DMS153 treated with DMSO at 0.1 percent for 48 hours (cell line): Measurements from ENCODE around the gene CBFA2T2.
"Not testable (repeated sequence)": the region's sequence is repeated elsewhere in the genome, so short reads cannot be mapped to it uniquely, and the experiment has no call there.

Experiments used
- DNase-seq: peaks from one replicate; lab custom pipeline; 2025; ENCODE audit not compliant: unreplicated experiment; lab: John Stamatoyannopoulos, UW

The CBFA2T2 gene

DNA sequence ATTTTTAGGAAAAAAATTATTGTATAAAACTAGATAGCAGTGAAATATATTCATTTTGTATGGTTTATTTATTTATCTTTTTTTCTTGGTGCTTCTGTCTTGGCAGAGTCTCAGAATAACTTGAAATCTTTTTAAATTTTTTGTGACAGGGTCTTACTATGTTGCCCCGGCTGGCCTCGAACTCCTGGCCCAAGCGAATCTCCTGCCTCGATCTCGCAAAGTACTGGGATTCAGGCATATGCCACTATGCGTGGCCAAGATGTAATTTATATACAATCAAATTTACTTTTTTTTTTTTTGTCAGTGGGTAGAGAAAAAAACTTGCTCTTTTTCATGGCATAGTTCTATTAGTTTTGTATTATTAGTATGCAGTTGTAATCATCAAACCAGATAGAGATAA, 13.7 kb downstream of the CBFA2T2 start:
- DNase-seq: no peak

- no peak for DNase-seq
These were observed 16.7 kb downstream of the CBFA2T2 start for GRCh38 chr20:33506576-33506975.

- no peak for DNase-seq
These were observed 17.6 kb downstream of the CBFA2T2 start for GRCh38 chr20:33507461-33507860.

DNA sequence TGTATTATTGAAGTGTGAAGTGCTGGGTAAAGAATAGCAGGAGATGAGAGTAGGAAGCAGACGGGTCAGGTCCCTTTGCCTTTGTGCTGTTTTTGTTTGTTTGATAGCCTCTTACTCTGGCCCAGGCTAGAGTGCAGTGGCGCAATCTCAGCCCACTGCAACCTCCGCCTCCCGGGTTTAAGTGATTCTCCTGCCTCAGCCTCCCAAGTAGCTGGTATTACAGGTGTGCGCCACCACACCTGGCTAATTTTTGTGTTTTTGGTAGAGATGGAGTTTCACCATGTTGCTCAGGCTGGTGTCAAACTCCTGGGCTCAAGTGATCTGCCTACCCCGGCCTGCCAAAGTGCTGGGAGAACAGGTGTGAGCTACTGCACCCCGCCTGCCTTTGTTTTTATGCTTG, 18.1 kb downstream of the CBFA2T2 start:
- DNase-seq: not testable (repeated sequence)

DNA sequence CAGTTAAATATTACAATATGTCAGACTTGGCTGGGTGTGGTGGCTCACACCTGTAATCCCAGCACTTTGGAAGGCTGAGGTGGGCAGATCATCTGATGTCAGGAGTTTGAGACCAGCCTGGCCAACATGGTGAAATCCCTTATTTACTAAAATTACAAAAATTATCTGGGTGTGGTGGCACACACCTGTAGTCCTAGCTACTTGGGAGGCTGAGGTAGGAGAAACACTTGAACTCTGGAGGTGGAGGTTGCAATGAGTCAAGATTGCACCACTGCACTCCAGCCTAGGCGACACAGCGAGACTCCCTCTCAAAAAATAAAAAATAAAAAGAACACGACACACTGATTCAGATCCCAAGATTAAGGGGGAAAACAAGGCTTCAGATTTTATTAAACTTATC, 19.2 kb downstream of the CBFA2T2 start:
- not testable (repeated sequence) for DNase-seq

DNA sequence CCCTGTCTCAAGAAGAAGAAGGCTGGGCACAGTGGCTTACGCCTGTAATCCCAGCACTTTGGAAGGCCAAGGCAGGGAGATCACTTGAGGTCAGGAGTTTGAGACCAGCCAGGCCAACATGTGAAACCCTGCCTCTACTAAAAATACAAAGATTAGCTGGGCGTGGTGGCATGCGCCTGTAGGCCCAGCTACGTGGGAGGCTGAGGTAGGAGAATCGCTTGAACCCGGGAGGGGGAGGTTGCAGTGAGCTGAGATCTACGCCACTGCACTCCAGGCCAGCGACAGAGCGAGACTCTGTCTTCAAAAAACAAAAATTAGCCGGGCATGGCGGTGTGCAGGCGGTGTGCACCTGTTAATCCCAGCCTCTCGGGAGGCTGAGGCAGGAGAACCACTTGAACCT, 22.0 kb downstream of the CBFA2T2 start:
- DNase-seq: not testable (repeated sequence)

DNA sequence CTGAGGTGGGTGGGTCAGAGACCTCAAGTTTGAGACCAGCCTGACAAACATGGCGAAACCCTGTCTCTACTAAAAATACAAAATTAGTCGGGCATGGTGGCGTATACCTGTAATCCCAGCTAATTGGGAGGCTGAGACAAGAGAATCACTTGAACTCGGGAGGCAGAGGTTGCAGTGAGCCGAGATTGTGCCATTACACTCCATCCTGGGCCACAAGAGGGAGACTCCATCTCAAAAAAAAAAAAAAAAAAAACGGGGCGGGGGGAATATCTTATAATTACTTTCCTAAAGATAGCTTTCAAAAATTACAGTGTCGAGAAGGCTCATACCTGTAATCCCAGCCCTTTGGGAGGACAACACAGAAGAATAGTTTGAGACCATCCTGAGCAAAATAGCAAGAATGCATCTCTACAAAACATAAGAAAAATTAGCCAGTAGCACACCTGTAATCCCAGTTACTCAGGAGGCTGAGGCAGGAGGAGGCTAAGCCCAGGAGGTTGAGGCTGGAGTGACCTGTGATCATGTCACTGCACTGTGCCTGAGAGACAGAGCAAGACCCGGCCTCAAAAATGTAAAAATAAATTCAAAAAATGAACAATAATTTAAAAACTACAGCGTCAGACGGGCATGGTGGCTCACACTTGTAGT, 25.8 kb downstream of the CBFA2T2 start:
- DNase-seq: no peak

GRCh38 chr20:33516882-33517281, 27.0 kb downstream of the CBFA2T2 start:
- DNase-seq: no peak

DNA sequence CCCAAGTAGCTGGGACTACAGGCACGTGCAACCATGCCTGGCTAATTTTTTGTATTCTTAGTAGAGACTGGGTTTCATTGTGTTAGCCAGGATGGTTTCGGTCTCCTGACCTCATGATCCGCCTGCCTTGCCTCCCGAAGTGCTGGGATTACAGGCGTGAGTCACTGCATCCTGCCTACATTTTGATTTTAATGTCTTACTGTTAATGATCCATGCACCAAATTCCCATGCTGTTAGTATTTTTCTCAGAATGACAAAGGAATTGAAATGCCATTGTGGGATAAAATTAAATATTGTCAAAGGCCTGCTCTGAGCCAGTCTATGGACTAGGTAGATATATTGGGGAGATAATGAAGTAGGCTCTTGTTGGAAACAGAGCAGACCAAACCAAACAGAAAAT, 28.2 kb downstream of the CBFA2T2 start:
- no peak for DNase-seq

- DNase-seq: peak; percentile 92
These were observed 31.6 kb downstream of the CBFA2T2 start for GRCh38 chr20:33521461-33521860.

DNA sequence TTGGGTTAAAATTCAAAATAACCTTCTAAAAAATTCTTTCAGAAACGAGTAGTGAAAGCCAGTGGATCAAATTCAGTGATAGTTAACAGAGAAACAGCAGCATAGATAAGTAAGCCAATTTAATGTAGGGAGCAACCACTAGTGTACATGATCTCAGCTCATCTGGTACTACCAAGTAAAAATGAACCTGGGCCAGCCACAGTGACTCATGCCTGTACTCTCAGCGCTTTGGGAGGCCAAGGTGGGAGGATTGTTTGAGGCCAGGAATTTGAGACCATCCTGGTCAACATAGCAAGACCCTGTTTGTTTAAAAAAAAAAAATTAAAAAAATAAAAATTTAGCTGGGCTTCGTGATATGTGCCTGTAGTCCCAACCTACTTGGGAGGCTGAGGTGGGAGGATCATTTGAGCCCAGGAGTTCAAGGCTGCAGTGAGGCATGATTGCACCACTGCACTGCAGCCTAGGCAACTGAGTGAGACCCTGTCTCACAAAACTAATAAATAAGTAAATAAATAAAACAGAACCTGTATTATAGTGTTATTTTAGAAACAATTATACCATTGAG, 32.4 kb downstream of the CBFA2T2 start:
- DNase-seq: no peak

DNA sequence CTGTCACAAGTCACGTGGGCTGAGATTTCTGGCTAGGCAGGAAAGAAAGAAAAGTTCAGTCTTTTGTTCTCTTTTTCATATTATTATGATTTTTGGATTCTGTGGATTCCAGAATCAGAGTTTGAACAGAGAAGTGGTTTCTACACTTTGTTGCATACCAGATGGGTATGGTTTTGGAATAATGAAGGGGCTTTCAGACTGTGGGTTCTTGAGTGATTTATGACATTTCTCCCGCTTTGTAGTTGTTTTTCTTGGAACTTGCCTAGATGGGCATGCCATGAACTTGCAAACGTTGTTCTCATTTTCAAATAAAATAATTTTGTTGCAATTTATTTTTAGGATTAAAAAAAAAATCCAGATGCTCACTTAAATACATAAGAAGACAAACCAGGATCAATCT, 34.4 kb downstream of the CBFA2T2 start:
- DNase-seq: no peak

DNA sequence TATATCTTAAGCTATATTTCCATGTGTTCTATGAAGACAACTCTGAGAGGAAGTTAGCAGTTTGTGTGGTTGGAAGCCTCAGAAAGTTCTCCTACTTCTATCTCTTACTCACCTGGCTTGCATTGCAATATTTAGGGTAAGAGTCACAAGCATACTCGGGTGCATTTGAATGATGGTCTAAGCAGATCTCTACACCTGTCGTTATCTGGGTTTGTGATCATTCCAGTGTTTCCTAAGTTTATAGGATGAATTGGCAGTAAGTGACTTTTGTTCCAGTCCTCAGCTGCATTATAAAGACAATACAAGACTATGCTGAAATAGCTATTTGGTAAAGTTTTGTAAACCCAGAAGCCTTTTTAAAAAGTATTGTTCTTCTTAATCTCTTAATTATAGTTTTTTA, 36.9 kb downstream of the CBFA2T2 start:
- no peak for DNase-seq

DNA sequence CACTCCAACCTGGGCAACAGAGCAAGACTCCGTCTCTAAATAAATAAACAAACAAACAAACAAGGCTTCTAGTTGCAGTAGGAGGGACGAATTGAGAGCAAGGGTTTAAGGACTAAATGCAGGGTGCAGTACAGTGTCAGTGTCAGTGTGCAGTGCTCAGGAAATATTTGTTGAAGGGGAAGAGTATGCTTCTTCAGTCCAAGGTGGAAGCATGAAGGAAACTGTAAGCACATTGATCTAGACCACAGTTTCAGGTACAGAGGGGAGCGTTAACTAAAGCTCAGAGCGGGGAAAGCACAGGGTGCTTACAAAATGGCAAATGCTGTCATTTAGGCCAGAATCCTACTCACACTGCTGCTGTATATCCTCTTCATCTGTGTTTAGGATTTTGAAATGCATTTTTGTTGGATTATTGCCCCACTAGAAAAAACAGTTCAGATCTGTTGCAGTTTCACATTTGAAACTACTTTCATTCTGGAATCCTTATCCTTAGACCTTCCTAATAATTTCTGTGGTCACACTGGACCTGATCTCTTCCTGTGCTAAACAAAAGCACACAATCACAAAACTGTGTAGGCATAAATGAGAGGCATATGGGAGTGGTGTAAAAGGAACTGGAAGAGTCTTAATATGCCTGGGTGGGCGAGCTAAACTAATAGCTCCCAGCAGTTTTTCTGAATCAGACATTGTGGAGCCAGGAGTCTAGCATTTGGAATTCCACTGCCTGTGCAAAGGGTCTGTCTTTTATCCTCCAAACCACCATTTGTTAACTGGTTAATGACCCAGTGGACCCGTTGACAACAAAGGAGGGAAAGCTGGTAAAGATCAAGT, 41.4 kb downstream of the CBFA2T2 start:
- DNase-seq: no peak

DNA sequence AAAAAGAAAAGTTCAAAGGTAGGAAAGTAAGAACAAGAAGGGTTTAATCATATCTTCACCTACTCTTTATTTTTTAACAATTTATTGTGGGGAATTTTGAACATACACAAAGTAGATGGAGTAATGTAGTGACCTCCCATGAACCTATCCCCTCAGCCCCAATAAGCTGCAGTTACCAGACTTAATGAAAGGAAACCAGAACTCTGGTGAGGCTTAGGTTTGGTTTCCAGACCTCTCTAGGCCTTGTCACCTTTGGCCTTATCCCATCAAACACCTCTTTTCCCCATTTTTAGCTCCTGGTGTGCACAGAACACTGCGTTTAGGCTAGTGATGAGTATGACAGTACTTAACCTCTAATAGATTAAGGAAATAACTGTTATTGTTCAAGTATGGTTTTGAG, 42.0 kb downstream of the CBFA2T2 start:
- DNase-seq: no peak

DNA sequence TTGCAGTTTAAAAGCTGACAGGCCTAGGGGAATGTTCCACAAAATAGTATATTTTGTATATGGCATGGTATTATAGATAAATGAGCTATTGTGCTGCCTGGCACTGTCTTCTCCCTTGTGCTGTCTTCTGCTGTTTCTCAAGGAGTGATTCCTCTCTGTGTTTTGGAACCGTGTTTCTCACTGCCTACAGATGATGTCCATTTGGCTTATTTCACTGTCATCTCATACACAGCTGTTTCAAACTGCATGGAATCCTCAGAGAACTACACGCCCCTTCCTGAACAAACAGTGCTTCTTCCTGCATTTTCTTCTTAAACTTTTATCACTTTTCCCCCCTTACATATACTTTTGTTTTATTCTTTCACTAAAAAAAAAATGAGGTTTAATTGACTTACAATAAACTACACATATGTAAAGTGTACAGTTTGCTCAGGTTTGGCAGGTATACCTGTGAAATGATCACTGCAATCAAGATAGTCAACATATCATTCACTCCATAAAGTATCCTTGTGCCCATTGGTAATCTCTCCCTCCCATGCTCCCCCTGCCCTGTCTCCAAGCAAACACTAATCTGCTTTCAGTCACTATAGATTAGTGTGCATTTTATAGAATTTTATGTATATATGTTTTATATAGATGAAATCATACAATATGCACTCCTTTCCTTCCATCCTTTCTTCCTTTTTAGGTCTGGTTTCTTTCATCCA, 43.0 kb downstream of the CBFA2T2 start:
- DNase-seq: no peak

GRCh38 chr20:33535717-33536116, 45.8 kb downstream of the CBFA2T2 start:
- DNase-seq: not testable (repeated sequence)

GRCh38 chr20:33537608-33538007, 47.7 kb downstream of the CBFA2T2 start:
- DNase-seq: no peak

- DNase-seq: no peak
These were observed 49.2 kb downstream of the CBFA2T2 start for GRCh38 chr20:33539129-33539528.

GRCh38 chr20:33540427-33540826, 50.5 kb downstream of the CBFA2T2 start:
- DNase-seq: no peak

DNA sequence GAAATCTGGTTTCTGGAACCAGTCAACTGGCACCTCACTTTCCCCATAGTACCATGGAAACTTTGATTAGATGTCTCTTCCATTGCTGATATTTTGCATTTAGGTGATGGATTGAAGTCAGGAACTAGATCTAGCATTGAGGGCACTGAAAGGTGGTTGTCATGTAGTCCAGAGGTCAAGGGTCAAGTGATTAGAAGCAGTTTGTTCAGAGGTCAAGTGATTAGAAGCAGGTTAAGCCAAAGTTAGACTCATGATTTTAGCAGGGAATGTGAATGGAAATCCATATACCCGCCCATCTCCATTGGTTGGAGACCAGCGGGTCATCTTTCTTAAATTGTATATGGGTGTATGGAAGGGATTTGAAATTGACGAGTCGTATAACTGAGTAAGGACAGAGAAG, 51.2 kb downstream of the CBFA2T2 start:
- no peak for DNase-seq

DNA sequence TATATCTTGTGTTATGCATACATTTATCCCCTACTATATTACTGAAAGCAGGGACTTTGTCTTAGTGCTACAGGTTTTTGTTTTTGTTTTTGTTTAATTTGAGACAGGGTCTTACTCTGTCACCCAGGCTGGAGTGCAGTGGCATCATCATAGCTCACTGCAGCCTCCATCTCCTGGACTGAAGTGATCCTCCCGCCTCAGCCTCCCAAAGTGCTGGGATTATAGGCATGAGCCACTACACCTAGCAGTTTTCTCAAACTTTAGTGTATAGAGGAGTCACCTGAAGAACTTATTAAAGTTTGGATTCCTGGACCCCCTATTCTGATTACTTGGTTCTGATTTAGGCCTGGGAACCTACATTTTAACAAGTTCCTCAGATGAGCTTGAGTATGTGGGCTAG, 51.9 kb downstream of the CBFA2T2 start:
- DNase-seq: no peak
